DOHH2 (cell line): ENCODE data around the gene AGBL4.

Experiments used
- CTCF ChIP-seq: fragments of 200-600 bp; sonication (generic); IDR thresholded peaks from one replicate; pipeline ENCODE4 v1.5.1; 2014; ENCODE audit warnings: antibody characterized with exemption, mild to moderate bottlenecking, low read depth, low read length; ENCODE audit not compliant: poor library complexity, severe bottlenecking
- EZH2phosphoT487 ChIP-seq: fragments of 200-600 bp; sonication (generic); IDR thresholded peaks from 2 replicates; pipeline ENCODE4 v1.6.1; 2017; ENCODE audit warnings: borderline replicate concordance, mild to moderate bottlenecking, antibody characterized with exemption, low read length, moderate library complexity, mixed read lengths

GRCh38 chr1:49016030-49016977 lies 1007.5 kb downstream of the AGBL4 start:
- no peak for TF ChIP-seq CTCF
- TF ChIP-seq EZH2phosphoT487 = no peak
